A673 (cell line): ENCODE data around the gene THADA.

Source experiments
- EZH2 ChIP-seq: fragments of 200-600 bp; sonication (generic); IDR thresholded peaks from 2 replicates; pipeline ENCODE4 v1.6.1; 2017; ENCODE audit warnings: borderline replicate concordance, low read depth, mild to moderate bottlenecking, mixed read lengths, antibody characterized with exemption, low read length; ENCODE audit not compliant: poor library complexity, severe bottlenecking
- TF ChIP-seq, protein P1 (sequence below): fragments of 300-800, 200-600 bp; sonication (generic); conservative IDR thresholded peaks from 2 replicates; pipeline ENCODE4 v1.5.1; 2017; ENCODE audit warnings: low read depth, mild to moderate bottlenecking, antibody characterized with exemption, low read length, moderate library complexity, mixed read lengths

DNA sequence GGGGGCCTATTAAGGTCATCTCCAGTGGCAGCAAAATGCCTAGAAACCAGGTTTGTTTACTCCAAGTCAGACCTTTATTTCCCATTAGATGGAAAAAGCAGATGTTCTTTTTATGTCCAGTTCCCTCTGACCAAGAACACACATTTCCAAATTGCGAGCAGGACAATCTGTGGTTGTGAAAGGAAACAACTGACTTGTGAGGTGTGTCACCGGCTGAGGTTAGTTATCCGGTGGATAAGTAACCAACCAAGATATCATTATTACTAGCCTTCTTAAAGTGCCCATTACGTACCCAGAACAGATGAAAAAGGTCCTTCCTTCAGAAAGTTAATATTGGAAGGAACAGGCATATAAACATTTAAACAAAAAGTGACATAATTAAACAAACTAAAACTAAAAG, 112.9 kb downstream of the THADA start:
- no peak for TF ChIP-seq EZH2
- TF ChIP-seq, protein P1, sequence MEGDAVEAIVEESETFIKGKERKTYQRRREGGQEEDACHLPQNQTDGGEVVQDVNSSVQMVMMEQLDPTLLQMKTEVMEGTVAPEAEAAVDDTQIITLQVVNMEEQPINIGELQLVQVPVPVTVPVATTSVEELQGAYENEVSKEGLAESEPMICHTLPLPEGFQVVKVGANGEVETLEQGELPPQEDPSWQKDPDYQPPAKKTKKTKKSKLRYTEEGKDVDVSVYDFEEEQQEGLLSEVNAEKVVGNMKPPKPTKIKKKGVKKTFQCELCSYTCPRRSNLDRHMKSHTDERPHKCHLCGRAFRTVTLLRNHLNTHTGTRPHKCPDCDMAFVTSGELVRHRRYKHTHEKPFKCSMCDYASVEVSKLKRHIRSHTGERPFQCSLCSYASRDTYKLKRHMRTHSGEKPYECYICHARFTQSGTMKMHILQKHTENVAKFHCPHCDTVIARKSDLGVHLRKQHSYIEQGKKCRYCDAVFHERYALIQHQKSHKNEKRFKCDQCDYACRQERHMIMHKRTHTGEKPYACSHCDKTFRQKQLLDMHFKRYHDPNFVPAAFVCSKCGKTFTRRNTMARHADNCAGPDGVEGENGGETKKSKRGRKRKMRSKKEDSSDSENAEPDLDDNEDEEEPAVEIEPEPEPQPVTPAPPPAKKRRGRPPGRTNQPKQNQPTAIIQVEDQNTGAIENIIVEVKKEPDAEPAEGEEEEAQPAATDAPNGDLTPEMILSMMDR, result no peak
